Measurements from ENCODE around the gene PPIL4. TPM values are rescaled to one million over a fixed set of nuclear protein-coding genes. Genes with fewer than 3 reads are reported as not detected.

PPIL4 gene
- 24.2 and 40.2 TPM in 2 replicates for total RNA-seq (2014; rRNA removed; shearing (Covaris generic); ENCODE audit: low replicate concordance)

- peak; percentile 94 for DNase-seq (ENCODE audit: low read depth)
- in situ Hi-C loops (cut with HindIII; ENCODE audit: low pct_unique_long_range_greater_than_20kb, low sequenced_read_pairs) = no loop called here
Measured at GRCh38 chr6:149545754-149546471, at the start of gene PPIL4. PPIL4 (minus strand) TSS chr6:149546043; CDS start chr6:149546005, 38 bp downstream.

GRCh38 chr6:149593408-149593807 is 47.6 kb upstream of the PPIL4 start:
- in situ Hi-C loops (cut with HindIII; ENCODE audit: low pct_unique_long_range_greater_than_20kb, low sequenced_read_pairs) = no loop called here

GRCh38 chr6:149592983-149593382 is 47.1 kb upstream of the PPIL4 start:
- DNase-seq (ENCODE audit: low read depth) = no peak
- in situ Hi-C loops (cut with HindIII; ENCODE audit: low pct_unique_long_range_greater_than_20kb, low sequenced_read_pairs) = no loop called here

More at GRCh38 chr6:149593408-149593807, 47.6 kb upstream of the PPIL4 start:
- peak; percentile 41 for DNase-seq (ENCODE audit: low read depth)

DNA sequence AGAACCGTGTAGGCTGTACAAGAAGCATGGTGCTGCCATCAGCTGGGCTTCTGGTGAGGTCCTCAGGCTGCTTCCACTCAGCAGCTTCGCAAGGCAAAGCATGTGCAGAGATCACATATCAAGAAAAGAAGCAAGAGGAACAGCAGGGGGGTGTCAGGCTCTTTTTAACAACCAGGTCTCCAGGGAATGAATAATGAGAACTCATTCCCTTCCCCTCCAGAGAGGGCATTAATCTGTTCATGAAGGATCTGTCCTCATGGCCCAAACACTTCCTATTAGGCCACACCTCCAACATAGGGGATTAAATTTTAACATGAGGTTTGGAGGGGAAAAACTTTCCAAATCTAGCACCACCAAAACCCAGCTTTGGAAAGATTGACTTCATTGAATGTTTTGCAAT is 40.3 kb upstream of the PPIL4 start:
- in situ Hi-C loops (cut with HindIII; ENCODE audit: low pct_unique_long_range_greater_than_20kb, low sequenced_read_pairs) = no loop called here

GRCh38 chr6:149581349-149581748 is 35.5 kb upstream of the PPIL4 start:
- DNase-seq (ENCODE audit: low read depth) = no peak
- in situ Hi-C loops (cut with HindIII; ENCODE audit: low pct_unique_long_range_greater_than_20kb, low sequenced_read_pairs) = no loop called here

More for the DNA sequence above, 40.3 kb upstream of the PPIL4 start:
- DNase-seq (ENCODE audit: low read depth) = no peak

GRCh38 chr6:149580880-149581279 is 35.0 kb upstream of the PPIL4 start:
- in situ Hi-C loops (cut with HindIII; ENCODE audit: low pct_unique_long_range_greater_than_20kb, low sequenced_read_pairs) = no loop called here
- DNase-seq (ENCODE audit: low read depth) = no peak

GRCh38 chr6:149567945-149568585 is 22.2 kb upstream of the PPIL4 start:
- in situ Hi-C loops (cut with HindIII; ENCODE audit: low pct_unique_long_range_greater_than_20kb, low sequenced_read_pairs) = no loop called here
- no peak for DNase-seq (ENCODE audit: low read depth)

DNA sequence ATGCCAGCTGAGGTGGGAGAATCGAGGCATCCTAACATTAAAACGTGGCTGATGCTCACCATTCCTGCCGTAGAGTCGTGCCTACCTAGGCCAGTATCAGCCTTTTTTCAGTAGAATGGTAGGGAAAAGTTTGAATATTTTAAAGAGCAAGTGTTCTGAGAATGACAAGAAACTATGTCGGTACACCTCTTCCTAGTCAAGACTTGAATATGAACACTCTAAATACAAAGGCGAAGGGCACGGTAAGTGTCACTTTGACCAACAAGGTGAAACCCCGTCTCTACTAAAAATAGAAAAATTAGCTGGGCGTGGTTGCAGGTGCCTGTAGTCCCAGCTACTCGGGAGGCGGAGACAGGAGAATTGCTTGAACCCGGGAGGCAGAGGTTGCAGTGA is 21.3 kb upstream of the PPIL4 start:
- in situ Hi-C loops (cut with HindIII; ENCODE audit: low pct_unique_long_range_greater_than_20kb, low sequenced_read_pairs) = no loop called here
- no peak for DNase-seq (ENCODE audit: low read depth)

- in situ Hi-C loops (cut with HindIII; ENCODE audit: low pct_unique_long_range_greater_than_20kb, low sequenced_read_pairs) = no loop called here
- DNase-seq (ENCODE audit: low read depth) = peak; percentile 64
Measured at GRCh38 chr6:149566410-149567193, 20.8 kb upstream of the PPIL4 start.

DNA sequence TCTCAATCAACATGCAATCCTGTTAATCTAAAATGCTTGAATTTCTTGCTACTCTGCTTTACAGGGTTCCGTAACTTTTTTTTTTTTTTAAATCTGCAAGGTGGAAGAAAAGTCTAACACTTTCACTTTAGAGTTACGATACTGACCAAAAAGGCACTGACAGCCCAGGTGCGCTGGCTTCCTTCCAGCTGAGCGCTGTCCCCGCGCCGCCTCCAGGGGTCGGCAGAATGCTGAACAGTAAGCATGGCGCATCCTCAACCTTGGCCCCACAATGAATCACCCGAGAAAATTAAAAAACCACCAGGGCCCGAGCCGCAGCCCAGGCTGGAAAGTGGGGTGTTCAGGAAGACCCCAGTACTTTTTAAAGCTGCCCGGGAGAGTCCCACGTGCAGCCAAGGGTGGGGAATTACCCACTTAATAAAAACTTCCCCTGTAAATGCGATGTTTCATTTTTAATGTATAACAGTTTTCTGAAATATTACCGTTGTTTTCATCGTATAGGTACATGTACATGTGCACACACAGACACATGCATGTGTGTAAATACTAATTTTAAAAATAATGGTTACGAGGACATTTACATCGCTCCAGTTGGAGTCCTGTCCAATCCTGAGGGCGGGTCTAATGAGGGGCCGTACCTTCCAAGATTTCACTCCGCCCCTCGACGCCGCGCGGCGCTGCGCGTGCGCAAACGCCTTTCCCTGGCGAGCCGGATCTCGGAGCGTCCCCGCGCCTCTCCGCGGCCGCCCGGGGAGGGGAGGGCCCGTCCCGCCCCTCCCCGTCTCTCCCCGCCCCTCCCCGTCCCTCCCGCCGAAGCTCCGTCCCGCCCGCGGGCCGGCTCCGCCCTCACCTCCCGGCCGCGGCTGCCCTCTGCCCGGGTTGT is 19.9 kb upstream of the PPIL4 start, which contains the start of gene GINM1:
GINM1 (plus strand) TSS at position 849 of the 883 bp plus-strand sequence. CDS start 40 bp downstream, outside the sequence.
- in situ Hi-C loops (cut with HindIII; ENCODE audit: low pct_unique_long_range_greater_than_20kb, low sequenced_read_pairs) = no loop called here
- peak; percentile 93 for DNase-seq (ENCODE audit: low read depth)

- no peak for DNase-seq (ENCODE audit: low read depth)
- in situ Hi-C loops (cut with HindIII; ENCODE audit: low pct_unique_long_range_greater_than_20kb, low sequenced_read_pairs) = no loop called here
Measured at GRCh38 chr6:149563928-149564325, 18.1 kb upstream of the PPIL4 start.

GRCh38 chr6:149563203-149563927 is 17.5 kb upstream of the PPIL4 start:
- DNase-seq (ENCODE audit: low read depth) = no peak
- in situ Hi-C loops (cut with HindIII; ENCODE audit: low pct_unique_long_range_greater_than_20kb, low sequenced_read_pairs) = no loop called here

- peak; percentile 14 for DNase-seq (ENCODE audit: low read depth)
- in situ Hi-C loops (cut with HindIII; ENCODE audit: low pct_unique_long_range_greater_than_20kb, low sequenced_read_pairs) = no loop called here
Measured at GRCh38 chr6:149560736-149561135, 14.9 kb upstream of the PPIL4 start.

DNA sequence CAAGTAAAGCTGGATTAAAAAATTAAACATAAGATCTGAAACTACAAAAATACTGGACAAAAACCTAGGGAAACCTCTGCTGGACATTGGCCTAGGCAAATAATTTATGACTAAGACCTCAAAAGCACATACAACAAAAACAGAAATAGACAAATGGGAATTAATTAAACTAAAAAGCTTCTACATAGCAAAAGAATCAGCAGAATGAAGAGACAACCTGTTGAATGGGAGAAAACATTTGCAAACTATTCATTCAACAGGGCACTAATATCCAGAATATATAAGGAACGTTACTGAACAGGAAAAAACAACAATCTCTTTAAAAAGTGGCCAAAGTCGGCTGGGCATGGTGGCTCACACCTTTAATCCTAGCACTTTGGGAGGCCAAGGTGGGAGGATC is 13.5 kb upstream of the PPIL4 start:
- in situ Hi-C loops (cut with HindIII; ENCODE audit: low pct_unique_long_range_greater_than_20kb, low sequenced_read_pairs) = no loop called here
- no peak for DNase-seq (ENCODE audit: low read depth)

DNA sequence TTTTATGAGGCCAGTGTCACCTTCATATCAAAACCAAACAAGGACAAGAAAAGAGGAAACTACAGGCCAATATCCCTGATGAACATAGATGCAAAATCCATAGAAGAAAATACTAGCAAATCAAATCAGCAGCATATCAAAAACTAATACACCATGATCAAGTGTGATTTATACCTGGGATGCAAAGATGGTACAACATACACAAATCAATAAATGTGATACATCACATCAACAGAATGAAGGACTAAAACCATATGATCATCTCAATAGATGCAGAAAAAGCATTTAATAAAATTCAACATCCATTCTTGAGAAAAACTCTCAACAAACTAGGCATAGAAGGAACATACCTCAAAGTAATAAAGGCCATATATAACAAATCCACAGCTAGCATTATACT is 12.2 kb upstream of the PPIL4 start:
- in situ Hi-C loops (cut with HindIII; ENCODE audit: low pct_unique_long_range_greater_than_20kb, low sequenced_read_pairs) = no loop called here
- DNase-seq (ENCODE audit: low read depth) = no peak

- DNase-seq (ENCODE audit: low read depth) = no peak
- in situ Hi-C loops (cut with HindIII; ENCODE audit: low pct_unique_long_range_greater_than_20kb, low sequenced_read_pairs) = no loop called here
Measured at GRCh38 chr6:149551920-149552319, 6.1 kb upstream of the PPIL4 start.

- DNase-seq (ENCODE audit: low read depth) = peak; percentile 59
- in situ Hi-C loops (cut with HindIII; ENCODE audit: low pct_unique_long_range_greater_than_20kb, low sequenced_read_pairs) = no loop called here
Measured at GRCh38 chr6:149545258-149545753, 537 bp downstream of the PPIL4 start.

Measured in Caki2 (cell line).